Raji (cell line): ENCODE results near the gene TFR2.

Experiments used
- POLR2A ChIP-seq: IDR thresholded peaks from 2 replicates; pipeline ENCODE4 v1.6.1; 2011; ENCODE audit warnings: low read depth, low read length, control low read depth; ENCODE audit not compliant: insufficient read depth

Gene TFR2

GRCh38 chr7:100671353-100672327 is 30.3 kb upstream of the TFR2 start:
- no peak for TF ChIP-seq POLR2A

- TF ChIP-seq POLR2A = no peak
Observed at GRCh38 chr7:100670074-100670473, 28.7 kb upstream of the TFR2 start.

GRCh38 chr7:100668069-100668449 is 26.7 kb upstream of the TFR2 start:
- no peak for TF ChIP-seq POLR2A

GRCh38 chr7:100667331-100668068 is 26.1 kb upstream of the TFR2 start:
- TF ChIP-seq POLR2A = no peak

- TF ChIP-seq POLR2A = no peak
Observed at GRCh38 chr7:100665168-100665726, 23.9 kb upstream of the TFR2 start.

GRCh38 chr7:100655908-100656674 is 14.7 kb upstream of the TFR2 start, which contains the start of gene ACTL6B:
TSS of gene ACTL6B (minus strand) at chr7:100656448. CDS start at chr7:100656354, 94 bp downstream.
- TF ChIP-seq POLR2A = no peak

GRCh38 chr7:100654908-100655831 is 13.8 kb upstream of the TFR2 start:
- no peak for TF ChIP-seq POLR2A

- TF ChIP-seq POLR2A = no peak
Observed at GRCh38 chr7:100649826-100650565, 8.6 kb upstream of the TFR2 start.

- no peak for TF ChIP-seq POLR2A
Observed at GRCh38 chr7:100642534-100642907, 1.2 kb upstream of the TFR2 start.

GRCh38 chr7:100641860-100642533 is 645 bp upstream of the TFR2 start:
- no peak for TF ChIP-seq POLR2A

- TF ChIP-seq POLR2A = no peak
Observed at GRCh38 chr7:100640517-100641440, 573 bp downstream of the TFR2 start.
